Fibroblast of the conjunctiva (primary cell): ENCODE measurements around the gene ZNF578.
"Not testable (repeated sequence)": the region's sequence is repeated elsewhere in the genome, so short reads cannot be mapped to it uniquely, and the experiment has no call there.

Experiments used
- DNase-seq: peaks from one replicate; pipeline ENCODE4 v3.0.0-alpha.2; 2010; ENCODE audit warnings: low read depth

The ZNF578 gene

GRCh38 chr19:52453324-52454094 is at the start of gene ZNF578:
Gene ZNF578 (plus strand): TSS chr19:52453553. CDS start chr19:52501846, 48,293 bp downstream.
- DNase-seq, result peak; percentile 77

- DNase-seq, result no peak
Observed at GRCh38 chr19:52410276-52410675, 43.1 kb upstream of the ZNF578 start.

GRCh38 chr19:52415711-52416110 is 37.6 kb upstream of the ZNF578 start:
- no peak for DNase-seq

DNA sequence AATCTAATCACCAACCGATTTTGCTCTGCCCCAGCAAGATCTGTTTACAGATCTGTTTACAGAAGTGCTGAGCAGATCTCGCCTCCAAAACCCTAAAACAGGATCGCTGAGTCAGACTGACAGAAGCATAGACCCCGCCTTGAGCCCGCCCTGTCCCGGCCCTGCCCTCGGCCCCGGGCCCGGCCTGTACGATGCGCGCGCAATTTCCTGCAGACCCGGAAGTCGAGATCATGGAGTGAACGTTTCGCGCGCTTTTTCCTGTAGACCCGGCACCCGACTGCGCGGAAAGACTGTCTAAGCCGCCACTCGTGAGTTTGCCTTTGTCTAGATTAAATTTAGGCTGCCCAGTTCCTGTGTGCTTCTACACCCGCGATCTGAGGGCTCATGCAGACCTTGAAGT is 24.4 kb upstream of the ZNF578 start, which contains the start of gene ZNF534:
TSS of gene ZNF534 (plus strand) at position 212 of the 400 bp plus-strand sequence. CDS start 2,327 bp downstream, outside the sequence.
- DNase-seq, result no peak

DNA sequence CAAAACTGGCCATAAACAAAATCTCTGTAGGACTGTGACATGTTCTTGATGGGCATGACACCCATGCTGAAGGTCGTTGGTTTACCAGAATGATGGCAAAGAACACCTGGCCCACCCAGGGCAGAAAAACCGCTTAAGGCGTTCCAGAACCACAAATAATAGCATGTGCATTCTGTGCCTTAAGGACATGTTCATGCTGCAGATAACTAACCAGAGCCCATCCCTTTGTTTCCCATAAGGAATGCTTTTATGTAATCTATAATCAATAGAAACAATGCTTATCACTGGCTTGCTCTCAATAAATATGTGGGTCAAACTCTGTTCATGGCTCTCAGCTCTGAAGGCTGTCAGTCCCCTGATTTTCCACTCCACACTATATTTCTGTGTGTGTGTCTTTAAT is 11.2 kb upstream of the ZNF578 start:
- DNase-seq, result no peak

- DNase-seq, result no peak
Observed at GRCh38 chr19:52444506-52444905, 8.8 kb upstream of the ZNF578 start.

- DNase-seq, result no peak
Observed at GRCh38 chr19:52451241-52451640, 2.1 kb upstream of the ZNF578 start.

- no peak for DNase-seq
Observed at GRCh38 chr19:52464798-52465470, 11.6 kb downstream of the ZNF578 start.

DNA sequence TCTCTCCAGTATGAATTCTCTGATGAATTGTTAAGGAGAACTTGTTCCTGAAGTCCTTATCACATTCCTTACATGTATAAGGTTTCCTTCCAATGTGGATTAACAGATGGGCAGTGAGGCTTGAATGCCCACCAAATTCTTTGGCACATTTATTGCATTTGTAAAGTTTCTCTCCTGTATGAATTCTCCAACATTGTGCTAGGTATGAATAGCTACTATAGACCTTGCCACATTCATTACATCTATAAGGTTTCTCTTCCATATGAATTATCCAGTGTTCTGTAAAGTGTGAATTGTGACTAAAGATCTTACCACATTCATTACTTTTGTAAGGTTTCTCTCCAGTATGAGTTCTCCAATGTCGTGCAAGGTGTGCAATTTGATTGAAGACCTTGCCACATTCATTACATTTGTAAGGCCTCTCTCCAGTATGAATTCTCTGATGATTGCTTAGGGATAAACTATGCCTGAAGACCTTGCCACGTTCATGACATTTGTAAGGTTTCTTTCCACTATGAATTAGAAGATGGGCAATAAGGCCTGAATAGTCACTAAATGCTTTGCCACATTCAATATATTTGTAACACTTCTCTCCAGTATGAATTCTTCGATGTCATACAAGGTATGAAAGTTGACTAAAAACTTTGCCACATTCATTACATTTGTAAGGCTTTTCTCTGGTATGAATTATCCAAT is 20.4 kb downstream of the ZNF578 start:
- no peak for DNase-seq

- DNase-seq, result no peak
Observed at GRCh38 chr19:52474351-52475127, 21.2 kb downstream of the ZNF578 start.

GRCh38 chr19:52484111-52484743 is 30.9 kb downstream of the ZNF578 start:
- not testable (repeated sequence) for DNase-seq

- DNase-seq, result not testable (repeated sequence)
Observed at GRCh38 chr19:52485064-52485463, 31.7 kb downstream of the ZNF578 start.

DNA sequence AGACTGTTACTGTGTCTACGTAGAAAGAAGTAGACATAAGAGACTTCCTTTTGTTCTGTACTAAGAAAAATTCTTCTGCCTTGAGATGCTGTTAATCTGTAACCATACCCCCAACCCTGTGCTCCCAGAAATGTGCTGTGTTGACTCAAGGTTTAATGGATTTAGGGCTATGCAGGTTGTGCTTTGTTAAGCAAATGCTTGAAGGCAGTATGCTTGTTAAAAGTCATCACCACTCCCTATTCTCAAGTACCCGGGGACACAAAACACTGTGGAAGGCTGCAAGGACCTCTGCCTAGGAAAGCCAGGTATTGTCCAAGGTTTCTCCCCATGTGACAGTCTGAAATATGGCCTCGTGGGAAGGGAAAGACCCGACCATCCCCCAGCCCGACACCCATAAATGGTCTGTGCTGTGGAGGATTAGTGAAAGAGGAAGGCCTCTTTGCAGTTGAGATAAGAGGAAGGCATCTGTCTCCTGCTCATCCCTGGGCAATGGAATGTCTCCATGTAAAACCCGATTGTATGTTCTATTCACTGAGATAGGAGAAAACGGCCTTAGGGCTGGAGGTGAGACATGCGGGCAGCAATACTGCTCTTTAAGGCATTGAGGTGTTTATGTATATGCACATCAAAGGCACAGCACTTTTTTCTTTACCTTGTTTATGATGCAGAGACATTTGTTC is 32.3 kb downstream of the ZNF578 start:
- DNase-seq, result not testable (repeated sequence)

GRCh38 chr19:52492201-52492993 is 39.0 kb downstream of the ZNF578 start:
- DNase-seq, result no peak

DNA sequence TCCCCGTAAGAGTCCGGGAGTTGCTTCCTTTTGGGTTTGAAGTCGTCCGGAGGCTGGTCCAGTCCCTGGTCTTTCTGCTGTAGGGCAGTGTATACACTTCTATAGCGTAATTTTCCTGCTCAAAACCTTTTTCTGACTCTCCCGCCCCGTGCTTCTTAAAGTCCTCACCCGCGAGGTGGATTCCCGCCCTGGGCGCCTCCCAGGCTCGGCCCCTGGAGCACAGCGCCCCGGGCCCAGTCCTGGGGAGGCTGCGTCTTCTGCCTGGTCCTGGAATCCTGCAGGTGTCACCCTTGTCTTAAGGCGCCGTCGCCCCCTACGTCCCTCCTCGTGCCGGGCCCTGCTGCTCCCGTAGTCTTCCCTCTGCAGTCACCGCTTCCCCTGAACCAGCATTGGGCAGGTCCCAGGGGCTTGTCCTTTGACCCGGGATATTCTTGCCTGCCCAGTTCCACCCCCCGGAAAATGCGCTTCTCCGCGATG is 39.7 kb downstream of the ZNF578 start:
- DNase-seq, result no peak

- no peak for DNase-seq
Observed at GRCh38 chr19:52494518-52494917, 41.2 kb downstream of the ZNF578 start.

- no peak for DNase-seq
Observed at GRCh38 chr19:52498571-52498970, 45.2 kb downstream of the ZNF578 start.

DNA sequence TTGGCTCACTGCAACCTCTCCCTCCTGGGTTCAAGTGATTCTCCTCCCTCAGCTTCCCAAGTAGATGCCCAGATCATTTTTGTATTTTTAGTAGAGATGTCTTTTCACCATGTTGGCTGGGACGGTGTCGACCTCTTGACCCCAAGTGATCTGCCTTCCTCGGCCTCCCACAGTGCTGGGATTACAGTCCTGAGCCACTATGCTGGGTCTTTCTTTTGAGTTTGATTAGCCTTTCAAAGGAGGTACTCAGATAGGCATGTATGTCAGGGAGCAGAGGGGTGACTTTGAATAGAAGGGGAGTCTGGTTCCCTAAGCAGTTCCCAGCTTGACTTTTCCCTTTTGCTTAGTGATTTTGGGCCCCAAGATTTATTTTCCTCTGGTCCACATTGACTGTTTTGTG is 47.1 kb downstream of the ZNF578 start:
- DNase-seq, result not testable (repeated sequence)

DNA sequence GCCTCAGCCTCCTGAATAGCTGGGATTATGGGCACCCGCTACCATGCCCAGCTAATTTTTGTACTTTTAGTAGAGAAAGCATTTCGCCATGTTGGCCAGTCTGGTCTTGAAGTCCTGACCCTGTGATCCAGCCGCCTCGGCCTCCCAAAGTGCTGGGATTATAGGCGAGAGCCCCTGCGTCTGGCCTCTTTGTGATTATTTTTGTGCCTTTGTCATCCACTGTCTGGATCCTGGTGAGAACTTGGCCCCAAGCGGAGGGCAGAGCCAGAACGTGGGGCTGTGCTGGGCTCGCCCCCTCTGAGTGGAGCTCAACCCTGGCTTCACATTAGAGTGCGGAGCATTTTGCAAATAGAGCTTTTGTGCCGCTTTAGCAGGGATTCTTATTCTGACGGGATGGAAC is 47.6 kb downstream of the ZNF578 start:
- not testable (repeated sequence) for DNase-seq

GRCh38 chr19:52507266-52507665 is 53.9 kb downstream of the ZNF578 start:
- DNase-seq, result no peak
